B cell (primary cell): Measurements from ENCODE around the gene DYNLL1. TPM values are rescaled to one million over a fixed set of nuclear protein-coding genes. Genes with fewer than 3 reads are reported as not detected.
"Not testable (repeated sequence)": the region's sequence is repeated elsewhere in the genome, so short reads cannot be mapped to it uniquely, and the experiment has no call there.

Source experiments
- ATAC-seq: fragments of 200-7000 bp; cut with Tn5 transposase; one replicate; pipeline ENCODE4 v1.10.0; 2021; ENCODE audit warnings: low read depth, mild to moderate bottlenecking, moderate number of reproducible peaks, moderate library complexity
- CTCF ChIA-PET: fragments of 350-600 bp; sonication (Branson Sonifier 250); formaldehyde crosslinking; loops from one replicate; lab custom pipeline; 2021; ENCODE audit warnings: antibody characterized with exemption, inconsistent platforms; lab: Charles Lee
- POLR2A ChIA-PET: fragments of 350-600 bp; sonication (Branson Sonifier 250); formaldehyde crosslinking; loops from one replicate; lab custom pipeline; 2021; ENCODE audit warnings: antibody characterized with exemption; lab: Charles Lee
- DNase-seq: peaks from one replicate; pipeline ENCODE4 v3.0.0; 2013
- H2AFZ ChIP-seq: 2 replicates; pipeline ENCODE4 v1.6.1; 2012; ENCODE audit warnings: mild to moderate bottlenecking, low read depth, low read length; ENCODE audit not compliant: insufficient read depth, poor library complexity, severe bottlenecking
- H3K27ac ChIP-seq, 2 donors: 1 replicate in 1 of 2; 2 replicates in 1 of 2; pipeline ENCODE4 v1.5.1; 2012 to 2013; ENCODE audit warnings: low read length in 2 of 2, mild to moderate bottlenecking in 2 of 2, moderate library complexity in 1 of 2
- H3K27me3 ChIP-seq, 4 experiments: fragments of 200-600 bp in 1 of 4; sonication (generic) in 1 of 4; replicated peaks in 1 of 4; 1 replicate in 2 of 4; 2 replicates in 2 of 4; pipeline versions ENCODE4 v1.6.1 to v1.7.0; 2013 to 2016; ENCODE audit warnings: low read length in 3 of 4, mild to moderate bottlenecking in 2 of 4, mixed read lengths in 1 of 4, moderate library complexity in 1 of 4; ENCODE audit not compliant: insufficient read depth in 4 of 4, control insufficient read depth in 3 of 4; ENCODE audit errors: control extremely low read depth in 1 of 4
- H3K36me3 ChIP-seq, 2 experiments: replicated peaks in 1 of 2; 1 replicate in 1 of 2; 2 replicates in 1 of 2; pipeline versions ENCODE4 v1.6.1 to v1.7.1; 2013; ENCODE audit warnings: low read length in 1 of 2; ENCODE audit not compliant: insufficient read depth in 2 of 2, control insufficient read depth in 1 of 2; ENCODE audit errors: control extremely low read depth in 1 of 2, extremely low read depth in 1 of 2
- H3K4me1 ChIP-seq, 2 donors: fragments of 200-600 bp in 1 of 2; sonication (generic) in 1 of 2; 1 replicate in 1 of 2; 2 replicates in 1 of 2; pipeline versions ENCODE4 v1.5.1 to v1.6.1; 2013 to 2017; ENCODE audit warnings: low read length in 2 of 2; ENCODE audit not compliant: control insufficient read depth in 2 of 2, insufficient read depth in 2 of 2
- H3K4me2 ChIP-seq: replicated peaks from 2 replicates; pipeline ENCODE3; 2012; ENCODE audit warnings: mild to moderate bottlenecking, low read depth, low read length; ENCODE audit not compliant: poor library complexity, severe bottlenecking
- H3K4me3 ChIP-seq, 5 experiments: fragments of 200-600 bp in 1 of 5; sonication (generic) in 1 of 5; 1 replicate in 3 of 5; 2 replicates in 2 of 5; pipeline versions ENCODE4 v1.5.1 to v1.7.0; 2011 to 2016; ENCODE audit warnings: low read length in 4 of 5, mild to moderate bottlenecking in 4 of 5, low read depth in 2 of 5, control low read depth in 1 of 5, moderate library complexity in 1 of 5; ENCODE audit not compliant: insufficient read depth in 1 of 5; ENCODE audit errors: control extremely low read depth in 1 of 5, extremely low read depth in 1 of 5
- H3K79me2 ChIP-seq: fragments of 200-600 bp; sonication (generic); one replicate; pipeline ENCODE4 v1.6.0; 2016; ENCODE audit warnings: low read length; ENCODE audit not compliant: control insufficient read depth, insufficient read depth
- H3K9ac ChIP-seq: fragments of 200-600 bp; sonication (generic); 2 replicates; pipeline ENCODE4 v1.6.1; 2017; ENCODE audit warnings: mild to moderate bottlenecking, low read length, moderate library complexity
- H3K9me3 ChIP-seq, 3 donors: one replicate each; pipeline versions ENCODE4 v1.6.1 to v1.7.1; 2013; ENCODE audit warnings: low read length in 2 of 3; ENCODE audit not compliant: control insufficient read depth in 2 of 3, insufficient read depth in 1 of 3; ENCODE audit errors: control extremely low read depth in 1 of 3
- H4K20me1 ChIP-seq: 2 replicates; pipeline ENCODE4 v1.6.0; 2012; ENCODE audit warnings: mild to moderate bottlenecking, low read length; ENCODE audit not compliant: insufficient read depth, control insufficient read depth, poor library complexity, severe bottlenecking
- H3K27ac Mint-ChIP-seq: one replicate; pipeline ENCODE4 v1.8.0; 2021; ENCODE audit warnings: mixed read lengths
- H3K27me3 Mint-ChIP-seq: one replicate; pipeline ENCODE4 v1.8.0; 2021; ENCODE audit warnings: mixed read lengths
- H3K4me1 Mint-ChIP-seq: one replicate; pipeline ENCODE4 v1.8.0; 2021; ENCODE audit warnings: mixed read lengths
- H3K4me3 Mint-ChIP-seq: one replicate; pipeline ENCODE4 v1.8.0; 2021; ENCODE audit warnings: mixed read lengths
- H3K9me3 Mint-ChIP-seq: one replicate; pipeline ENCODE4 v1.8.0; 2022; ENCODE audit warnings: mixed read lengths; ENCODE audit not compliant: insufficient read depth
- CTCF ChIP-seq: fragments of 200-600 bp; IDR thresholded peaks from one replicate; pipeline ENCODE4 v1.8.0; 2022; ENCODE audit warnings: antibody characterized with exemption, mild to moderate bottlenecking
- EZH2 ChIP-seq: IDR thresholded peaks from 2 replicates; pipeline ENCODE4 v1.6.1; 2012; ENCODE audit warnings: borderline replicate concordance, low read depth, mild to moderate bottlenecking, moderate library complexity, low read length; ENCODE audit not compliant: insufficient read depth, poor library complexity, severe bottlenecking
- WGBS: methylation state at CpG from one replicate; pipeline ENCODE4 v1.1.5; 2013; ENCODE audit warnings: missing lambda C conversion rate; ENCODE audit not compliant: insufficient coverage; 5-methylcytosine and 5-hydroxymethylcytosine counted together
- intact Hi-C: fragments of 100-400 bp; cut with micrococcal nuclease; formaldehyde crosslinking; loops from one replicate; pipeline ENCODE4 v1.10.0; 2022
- polyA minus RNA-seq: library from RNA; depleted of rRNA, polyadenylated mRNA; stranded (reverse); fragments of >200 nt; gene quantifications from 2 replicates; pipeline ENCODE4 v1.2.3, GENCODE V29; 2012
- polyA plus RNA-seq: library from polyadenylated mRNA; depleted of rRNA; stranded (reverse); fragments of >200 nt; gene quantifications from 2 replicates; pipeline ENCODE4 v1.2.3, GENCODE V29; 2012
- total RNA-seq, 2 donors: library from RNA; stranded (reverse); fragments of 120-200 nt in 1 of 2; gene quantifications; 1 replicate in 1 of 2; 2 replicates in 1 of 2; pipeline versions ENCODE4 v1.2.3 to v1.2.4, GENCODE V29; 2013 to 2022

Gene DYNLL1
- 132 and 138 TPM in 2 replicates for total RNA-seq
- total RNA-seq (2013), result 127 TPM
- 74.3 and 116 TPM in 2 replicates for polyA plus RNA-seq
- polyA minus RNA-seq, result 75.6 and 99.2 TPM in 2 replicates

GRCh38 chr12:120495731-120496412, at the start of gene DYNLL1:
TSS of gene DYNLL1 (plus strand) at chr12:120496113. CDS start at chr12:120496422, 309 bp downstream.
- Histone ChIP-seq H3K27ac (peak within 1 kb of the TSS; percentile 45 to 78), H3K4me2 (peak within 1 kb of the TSS; percentile 87), H3K4me3 (peak within 1 kb of the TSS; percentile 68 to 90 (median 83)), H3K4me1 (peaks cover 17% of the 10 kb centered on the region in 2 donors), H2AFZ (peak within 1 kb of the TSS; percentile 83), H3K9ac (peak within 1 kb of the TSS; percentile 82), H4K20me1 (peaks cover 20% of the 10 kb centered on the region), H3K79me2 (peaks cover 24% of the 10 kb centered on the region), H3K9me3 (no peaks in the 10 kb centered on the region), H3K36me3 (peaks cover 0 to 5% of the 10 kb centered on the region in 2 experiments), H3K27me3 (no peaks in the 10 kb centered on the region)
- WGBS, result under 1% methylated on average over 48 of the region's 53 CpGs
- intact Hi-C loops, result loop anchor here (1.0 to 5.0 kb wide), 7 partner anchors 27 to 140 kb away; partner anchors contain the start of genes COQ5, GATC, POP5 and RNF10
- Mint-ChIP-seq H3K9me3 (no peaks in the 10 kb centered on the region), H3K4me1 (peaks cover 28% of the 10 kb centered on the region), H3K27ac (peak within 1 kb of the TSS; percentile 93), H3K4me3 (peak within 1 kb of the TSS; percentile 98), H3K27me3 (no peaks in the 10 kb centered on the region)
- TF ChIP-seq CTCF (no peak), EZH2 (no peak)
- ChIA-PET CTCF (interaction anchor here (0.5 to 2.1 kb wide), 13 partner anchors 11 to 1039 kb away, joined by 3 to 10 read pairs (median 5); partner anchors contain the start of genes COQ5 and RNU4-1), POLR2A (interaction anchor here (0.6 to 2.0 kb wide), 3 partner anchors 13 to 42 kb away, joined by 3 to 26 read pairs (median 3); partner anchors contain the start of gene SRSF9)
- ATAC-seq (peak; percentile 95), DNase-seq (peak; percentile 99)

GRCh38 chr12:120446844-120447178, 49.1 kb upstream of the DYNLL1 start:
- H3K4me3 ChIP-seq, result peak overlapping the region; percentile 80 to 98 (median 90)
- not testable (repeated sequence) for H3K27me3 Mint-ChIP-seq, H3K9me3 Mint-ChIP-seq, H4K20me1 ChIP-seq, DNase-seq, H3K9me3 ChIP-seq, H3K27me3 ChIP-seq, ATAC-seq
- H3K4me3 Mint-ChIP-seq, result peak overlapping the region; percentile 96
- ChIA-PET POLR2A (interaction anchor here (1.3 to 1.4 kb wide), 3 partner anchors 10 to 22 kb away, joined by 3 to 8 read pairs (median 3); no protein-coding TSS in a partner anchor), CTCF (interaction anchor here (1.5 to 1.6 kb wide), 2 partner anchors 21 to 25 kb away, joined by 3 to 5 read pairs; no protein-coding TSS in a partner anchor)
- peaks cover 5 to 28% of the 10 kb centered on the region in 2 experiments for H3K36me3 ChIP-seq
- peak overlapping the region; percentile 96 for H3K27ac Mint-ChIP-seq
- peak overlapping the region; percentile 96 for H3K9ac ChIP-seq
- 10% methylated on average over 13 of the region's 17 CpGs for WGBS
- H3K27ac ChIP-seq, result peak overlapping the region; percentile 90 to 94
- peaks cover 70% of the 10 kb centered on the region for H3K79me2 ChIP-seq
- H3K4me1 ChIP-seq, result peaks cover 16 to 24% of the 10 kb centered on the region in 2 donors
- peaks cover 38% of the 10 kb centered on the region for H3K4me1 Mint-ChIP-seq
- peak overlapping the region; percentile 99 for H2AFZ ChIP-seq
- intact Hi-C loops, result loop anchor here (1.0 to 2.0 kb wide), 3 partner anchors 9 to 50 kb away; partner anchors contain the start of genes COX6A1, DYNLL1 and SRSF9
- peak overlapping the region; percentile 74 for H3K4me2 ChIP-seq
